ENCODE results near the gene CAVIN2.
"Not testable (repeated sequence)": the region's sequence is repeated elsewhere in the genome, so short reads cannot be mapped to it uniquely, and the experiment has no call there.

The CAVIN2 gene

GRCh38 chr2:191803007-191803406 is 43.9 kb downstream of the CAVIN2 start:
- no peak overlapping the region for H3K4me3 ChIP-seq (ENCODE audit: low read depth, low read length)

DNA sequence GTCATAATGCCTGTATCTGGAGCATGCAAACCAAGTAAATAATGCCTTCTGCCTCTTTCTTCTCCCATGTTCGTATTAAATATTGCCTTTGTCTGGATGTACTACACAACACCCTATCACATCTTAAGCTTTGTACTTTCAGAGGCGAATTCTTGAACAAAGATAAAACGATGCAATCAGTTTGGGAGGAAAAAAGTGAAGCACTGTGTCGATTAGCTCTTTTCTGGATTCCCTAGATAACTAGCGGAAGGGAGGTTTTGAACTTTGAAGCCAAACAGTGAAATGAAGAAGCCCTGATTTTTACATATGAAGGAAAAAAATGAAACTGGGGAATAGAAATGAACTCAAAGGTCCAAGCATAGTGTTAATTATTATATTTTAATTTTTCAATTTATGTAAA is 44.7 kb downstream of the CAVIN2 start:
- no peak overlapping the region for H3K4me3 ChIP-seq (ENCODE audit: low read depth, low read length)

- H3K4me3 ChIP-seq (ENCODE audit: low read depth, low read length) = no peak overlapping the region
These were observed 46.0 kb downstream of the CAVIN2 start for GRCh38 chr2:191800874-191801273.

- H3K4me3 ChIP-seq (ENCODE audit: low read depth, low read length) = no peak overlapping the region
These were observed 47.4 kb downstream of the CAVIN2 start for GRCh38 chr2:191799526-191799925.

GRCh38 chr2:191797942-191798876 is 48.7 kb downstream of the CAVIN2 start:
- no peak overlapping the region for H3K4me3 ChIP-seq (ENCODE audit: low read depth, low read length)

DNA sequence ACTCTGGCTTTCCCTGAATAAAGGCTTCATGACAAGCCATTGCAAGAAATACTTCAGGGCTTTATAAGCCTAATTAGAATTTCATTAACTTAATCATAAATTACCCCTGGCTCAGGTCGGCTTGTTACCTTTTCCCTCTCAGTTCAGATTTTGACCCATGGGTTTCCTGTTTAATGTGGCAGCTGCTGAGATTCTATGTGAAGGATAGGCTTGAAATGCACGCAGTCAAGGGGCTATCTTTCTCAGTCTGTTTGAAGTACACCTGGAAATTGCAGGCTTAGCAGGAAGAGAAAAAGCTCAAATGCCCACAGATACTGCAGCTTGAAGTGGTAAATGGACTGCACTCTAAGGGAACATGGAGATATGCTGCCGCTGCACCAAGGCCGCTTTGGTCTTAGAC is 49.4 kb downstream of the CAVIN2 start:
- H3K4me3 ChIP-seq (ENCODE audit: low read depth, low read length) = no peak overlapping the region

GRCh38 chr2:191795715-191796114 is 51.2 kb downstream of the CAVIN2 start:
- no peak overlapping the region for H3K4me3 ChIP-seq (ENCODE audit: low read depth, low read length)

- H3K4me3 ChIP-seq (ENCODE audit: low read depth, low read length) = no peak overlapping the region
These were observed 54.8 kb downstream of the CAVIN2 start for GRCh38 chr2:191791953-191792560.

- H3K4me3 ChIP-seq (ENCODE audit: low read depth, low read length) = no peak overlapping the region
These were observed 56.2 kb downstream of the CAVIN2 start for GRCh38 chr2:191790737-191791136.

DNA sequence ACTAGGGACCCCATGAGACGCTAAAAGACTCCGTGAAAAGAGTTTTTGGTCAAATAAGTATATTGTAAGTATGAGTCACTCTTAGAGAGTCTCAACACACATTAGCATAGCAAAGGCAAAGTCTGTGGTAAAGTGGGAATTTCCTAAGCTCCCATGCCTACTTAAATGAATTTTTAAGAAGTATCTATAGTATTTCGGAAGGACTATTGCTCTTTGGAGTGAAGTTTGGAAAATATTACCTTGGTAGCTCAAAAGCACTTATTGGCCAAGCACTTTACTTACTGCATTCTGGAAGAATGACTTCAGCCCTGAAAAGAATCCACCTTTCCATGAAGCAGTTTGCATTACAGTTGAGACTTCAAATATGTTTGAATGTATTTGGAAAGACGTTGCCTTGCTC is 57.1 kb downstream of the CAVIN2 start:
- no peak overlapping the region for H3K4me3 ChIP-seq (ENCODE audit: low read depth, low read length)

DNA sequence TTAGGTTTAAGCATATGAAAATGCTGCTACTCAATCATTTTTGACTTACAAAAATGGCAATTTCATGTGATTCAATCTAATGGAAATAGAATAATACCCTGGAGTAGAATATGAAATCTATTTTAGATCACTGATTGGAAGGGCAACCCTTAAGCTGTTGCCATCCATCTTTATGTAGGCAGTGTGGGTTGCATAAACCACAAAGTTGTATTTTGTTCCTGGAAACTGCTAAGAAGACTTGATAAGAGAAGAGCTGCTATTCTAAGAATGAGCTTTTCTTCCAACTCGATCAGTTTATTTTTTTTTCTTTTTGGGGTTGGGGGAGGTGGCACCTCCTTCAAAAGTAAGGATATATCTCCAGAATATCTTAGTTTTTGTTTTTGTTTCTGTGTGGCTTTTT is 60.2 kb downstream of the CAVIN2 start:
- H3K4me3 ChIP-seq (ENCODE audit: low read depth, low read length) = no peak overlapping the region

- H3K4me3 ChIP-seq (ENCODE audit: low read depth, low read length) = not testable (repeated sequence)
These were observed 61.2 kb downstream of the CAVIN2 start for GRCh38 chr2:191785651-191786050.
